ENCODE results near the gene SIX3.

- no peak for TF ChIP-seq CTCF (conservative IDR thresholded peaks at IDR 0.05; ENCODE audit: low read depth, low read length)
- TF ChIP-seq POLR2A (IDR thresholded peaks at IDR 0.05; ENCODE audit: low read depth, low read length), result no peak
- no peak for TF ChIP-seq MAFK (IDR thresholded peaks at IDR 0.05; ENCODE audit: low read depth, low read length)
- TF ChIP-seq BHLHE40 (IDR thresholded peaks at IDR 0.05; ENCODE audit: low read depth, low read length), result no peak
- TF ChIP-seq RFX5 (IDR thresholded peaks at IDR 0.05; ENCODE audit: low read depth, low read length), result no peak
- no peak for TF ChIP-seq ELK1 (IDR thresholded peaks at IDR 0.05; ENCODE audit: borderline replicate concordance, low read depth, low read length)
- TF ChIP-seq MXI1 (IDR thresholded peaks at IDR 0.05; ENCODE audit: borderline replicate concordance, low read depth, low read length), result no peak
Measured at GRCh38 chr2:44953499-44953883, 12.0 kb downstream of the SIX3 start.
